DOHH2 (cell line): ENCODE measurements around the gene ANKRD16.
"Not testable (repeated sequence)": the region's sequence is repeated elsewhere in the genome, so short reads cannot be mapped to it uniquely, and the experiment has no call there.

Experiments used
- EZH2phosphoT487 ChIP-seq: fragments of 200-600 bp; sonication (generic); IDR thresholded peaks from 2 replicates; pipeline ENCODE4 v1.6.1; 2017; ENCODE audit warnings: borderline replicate concordance, mild to moderate bottlenecking, antibody characterized with exemption, low read length, moderate library complexity, mixed read lengths
- TF ChIP-seq, protein P1 (sequence below): fragments of 200-600 bp; sonication (generic); IDR thresholded peaks from one replicate; pipeline ENCODE4 v1.5.1; 2014; ENCODE audit warnings: antibody characterized with exemption, mild to moderate bottlenecking, low read depth, low read length; ENCODE audit not compliant: poor library complexity, severe bottlenecking

GRCh38 chr10:5836181-5836580 is 53.5 kb downstream of the ANKRD16 start:
- TF ChIP-seq, protein P1, sequence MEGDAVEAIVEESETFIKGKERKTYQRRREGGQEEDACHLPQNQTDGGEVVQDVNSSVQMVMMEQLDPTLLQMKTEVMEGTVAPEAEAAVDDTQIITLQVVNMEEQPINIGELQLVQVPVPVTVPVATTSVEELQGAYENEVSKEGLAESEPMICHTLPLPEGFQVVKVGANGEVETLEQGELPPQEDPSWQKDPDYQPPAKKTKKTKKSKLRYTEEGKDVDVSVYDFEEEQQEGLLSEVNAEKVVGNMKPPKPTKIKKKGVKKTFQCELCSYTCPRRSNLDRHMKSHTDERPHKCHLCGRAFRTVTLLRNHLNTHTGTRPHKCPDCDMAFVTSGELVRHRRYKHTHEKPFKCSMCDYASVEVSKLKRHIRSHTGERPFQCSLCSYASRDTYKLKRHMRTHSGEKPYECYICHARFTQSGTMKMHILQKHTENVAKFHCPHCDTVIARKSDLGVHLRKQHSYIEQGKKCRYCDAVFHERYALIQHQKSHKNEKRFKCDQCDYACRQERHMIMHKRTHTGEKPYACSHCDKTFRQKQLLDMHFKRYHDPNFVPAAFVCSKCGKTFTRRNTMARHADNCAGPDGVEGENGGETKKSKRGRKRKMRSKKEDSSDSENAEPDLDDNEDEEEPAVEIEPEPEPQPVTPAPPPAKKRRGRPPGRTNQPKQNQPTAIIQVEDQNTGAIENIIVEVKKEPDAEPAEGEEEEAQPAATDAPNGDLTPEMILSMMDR, result not testable (repeated sequence)
- not testable (repeated sequence) for TF ChIP-seq EZH2phosphoT487
